ENCODE results near the gene NHSL2.
A peak's percentile ranks its signal among the peaks of the same experiment; 100 is the strongest.
"Not testable (repeated sequence)": the region's sequence is repeated elsewhere in the genome, so short reads cannot be mapped to it uniquely, and the experiment has no call there.

NHSL2 gene

DNA sequence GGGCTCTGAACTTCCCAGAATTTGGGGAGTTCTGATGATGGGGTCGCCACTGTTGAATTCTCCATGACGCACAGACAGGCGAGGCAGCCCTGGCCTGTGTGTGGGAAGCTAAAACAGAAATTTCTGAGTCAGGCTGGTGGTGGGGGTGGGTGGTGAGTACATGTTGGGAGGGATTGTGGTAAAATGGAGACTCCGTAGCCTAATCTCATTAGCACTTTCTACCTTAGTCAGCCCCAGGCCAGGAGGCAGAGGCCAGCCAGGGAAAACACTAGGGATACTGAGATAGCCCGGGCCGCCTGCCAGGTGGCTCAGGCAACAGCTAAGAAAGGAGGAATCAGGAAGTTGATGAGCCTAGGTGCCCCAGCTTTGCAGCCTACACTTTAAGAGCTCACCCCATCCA lies 39.3 kb upstream of the NHSL2 start:
- Histone ChIP-seq H2BK120ac (ENCODE audit: low read depth, low read length) (no peak overlapping the region), H3K4ac (ENCODE audit: low read length) (no peak overlapping the region), H3K14ac (ENCODE audit: low read length) (no peak overlapping the region), H3K18ac (ENCODE audit: low read length) (peak overlapping the region; percentile 76), H3K9me3 (replicated peaks in 1 of 2; ENCODE audit: control insufficient read depth in 2 of 2, insufficient read depth in 1 of 2, low read depth in 1 of 2, low read length in 2 of 2) (no peaks in the 10 kb centered on the region), H3K36me3 (replicated peaks in 1 of 2; ENCODE audit: control insufficient read depth in 2 of 2, insufficient read depth in 2 of 2, low read length in 2 of 2) (no peaks in the 10 kb centered on the region), H3K9ac (ENCODE audit: low read depth, low read length, poor library complexity) (peak overlapping the region; percentile 21), H3K4me3 (ENCODE audit: low read length in 2 of 2) (no peak overlapping the region), H3K27me3 (ENCODE audit: control insufficient read depth in 3 of 3, insufficient read depth in 3 of 3, low read depth in 1 of 3, low read length in 3 of 3) (peaks cover 0 to 9% (median 0%) of the 10 kb centered on the region in 3 experiments), H2AK5ac (ENCODE audit: low read depth, low read length) (no peak overlapping the region), H3K4me1 (ENCODE audit: control insufficient read depth in 2 of 2, insufficient read depth in 1 of 2, low read depth in 1 of 2, low read length in 2 of 2) (peaks cover 0 to 2% of the 10 kb centered on the region in 2 donors), H2BK12ac (ENCODE audit: low read length) (no peak overlapping the region), H3K4me2 (ENCODE audit: insufficient read depth, low read length, poor library complexity, severe bottlenecking) (no peak overlapping the region), H2BK5ac (ENCODE audit: low read length) (no peak overlapping the region), H4K8ac (ENCODE audit: low read depth, low read length) (no peak overlapping the region), H3K79me1 (ENCODE audit: low read depth, low read length) (no peaks in the 10 kb centered on the region), H2BK15ac (ENCODE audit: low read length) (no peak overlapping the region), H3K23ac (ENCODE audit: low read depth, low read length, poor library complexity) (no peak overlapping the region), H2AFZ (ENCODE audit: low read length) (no peak overlapping the region), H3K27ac (replicated peaks; ENCODE audit: low read length) (no peak overlapping the region), H4K91ac (ENCODE audit: low read depth, low read length, poor library complexity) (no peak overlapping the region)
- no peak for DNase-seq (ENCODE audit: low spot score)
- no CpG with 5 or more reads among the region's 6 CpGs for WGBS, 2 donors (ENCODE audit: extremely low coverage in 2 of 2, insufficient read length in 2 of 2, insufficient replicate concordance in 1 of 2)

DNA sequence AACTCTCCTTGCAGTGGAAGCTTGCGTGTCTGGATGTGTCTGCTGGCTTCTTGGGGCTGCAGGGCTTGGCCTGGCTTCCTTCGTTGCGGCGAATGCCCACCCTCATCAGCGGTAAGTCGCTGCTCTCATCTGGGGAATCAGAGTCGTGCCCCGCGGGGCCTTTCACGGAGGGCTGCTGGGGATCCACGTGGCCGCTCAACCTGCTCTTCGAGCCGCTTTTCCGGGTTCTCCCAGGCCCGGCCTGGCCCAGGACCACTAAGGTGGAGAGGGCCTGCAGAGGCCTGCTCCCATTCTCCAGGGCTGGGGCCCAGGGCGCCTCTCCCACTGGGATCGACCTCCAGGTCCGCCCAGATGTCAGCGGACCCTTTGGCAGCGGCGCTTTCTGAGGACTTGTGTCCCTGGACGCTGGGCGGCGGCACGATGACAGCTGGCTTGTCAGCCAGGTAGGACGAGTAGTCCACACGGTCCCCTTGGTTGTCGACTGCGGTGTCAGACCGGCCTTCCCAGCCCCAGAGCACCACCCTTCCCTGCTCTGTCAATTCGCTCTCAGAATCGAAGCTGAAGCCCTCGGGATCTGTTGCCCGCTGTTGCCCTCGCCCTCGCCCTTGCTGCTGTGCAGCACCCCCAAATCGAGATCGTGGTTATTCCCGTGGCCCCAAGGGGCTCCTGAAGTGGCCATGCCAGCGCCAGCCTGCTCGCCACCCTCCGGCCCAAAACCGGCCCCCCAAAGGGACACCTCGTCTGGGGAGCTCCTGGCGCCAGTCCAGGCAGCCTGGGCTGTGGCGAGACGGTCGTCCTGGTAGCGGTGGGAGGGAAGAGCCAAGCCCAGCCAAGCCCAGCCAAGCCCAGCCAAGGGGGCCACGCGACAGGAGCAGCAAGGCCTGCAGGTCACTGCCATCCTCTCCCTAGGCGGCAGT lies 37.8 kb upstream of the NHSL2 start:
- Histone ChIP-seq H3K4me3 (ENCODE audit: low read length in 2 of 2) (no peak overlapping the region), H2BK12ac (ENCODE audit: low read length) (no peak overlapping the region), H3K27ac (replicated peaks; ENCODE audit: low read length) (no peak overlapping the region), H3K79me1 (ENCODE audit: low read depth, low read length) (no peaks in the 10 kb centered on the region), H2AK5ac (ENCODE audit: low read depth, low read length) (peak overlapping the region; percentile 21), H3K9ac (ENCODE audit: low read depth, low read length, poor library complexity) (no peak overlapping the region), H3K27me3 (ENCODE audit: control insufficient read depth in 3 of 3, insufficient read depth in 3 of 3, low read depth in 1 of 3, low read length in 3 of 3) (peaks cover 0 to 4% (median 0%) of the 10 kb centered on the region in 3 experiments), H3K23ac (ENCODE audit: low read depth, low read length, poor library complexity) (no peak overlapping the region), H2AFZ (ENCODE audit: low read length) (no peak overlapping the region), H3K4ac (ENCODE audit: low read length) (no peak overlapping the region), H3K4me2 (ENCODE audit: insufficient read depth, low read length, poor library complexity, severe bottlenecking) (no peak overlapping the region), H4K91ac (ENCODE audit: low read depth, low read length, poor library complexity) (no peak overlapping the region), H3K9me3 (replicated peaks in 1 of 2; ENCODE audit: control insufficient read depth in 2 of 2, insufficient read depth in 1 of 2, low read depth in 1 of 2, low read length in 2 of 2) (no peaks in the 10 kb centered on the region), H3K18ac (ENCODE audit: low read length) (no peak overlapping the region), H3K4me1 (ENCODE audit: control insufficient read depth in 2 of 2, insufficient read depth in 1 of 2, low read depth in 1 of 2, low read length in 2 of 2) (peaks cover 0 to 2% of the 10 kb centered on the region in 2 donors), H4K8ac (ENCODE audit: low read depth, low read length) (peak overlapping the region; percentile 43), H3K36me3 (replicated peaks in 1 of 2; ENCODE audit: control insufficient read depth in 2 of 2, insufficient read depth in 2 of 2, low read length in 2 of 2) (no peaks in the 10 kb centered on the region), H2BK120ac (ENCODE audit: low read depth, low read length) (no peak overlapping the region), H2BK15ac (ENCODE audit: low read length) (no peak overlapping the region), H2BK5ac (ENCODE audit: low read length) (no peak overlapping the region), H3K14ac (ENCODE audit: low read length) (no peak overlapping the region)
- WGBS, 2 donors (ENCODE audit: extremely low coverage in 2 of 2, insufficient read length in 2 of 2, insufficient replicate concordance in 1 of 2) = no CpG with 5 or more reads among the region's 53 CpGs
- DNase-seq (ENCODE audit: low spot score) = no peak

DNA sequence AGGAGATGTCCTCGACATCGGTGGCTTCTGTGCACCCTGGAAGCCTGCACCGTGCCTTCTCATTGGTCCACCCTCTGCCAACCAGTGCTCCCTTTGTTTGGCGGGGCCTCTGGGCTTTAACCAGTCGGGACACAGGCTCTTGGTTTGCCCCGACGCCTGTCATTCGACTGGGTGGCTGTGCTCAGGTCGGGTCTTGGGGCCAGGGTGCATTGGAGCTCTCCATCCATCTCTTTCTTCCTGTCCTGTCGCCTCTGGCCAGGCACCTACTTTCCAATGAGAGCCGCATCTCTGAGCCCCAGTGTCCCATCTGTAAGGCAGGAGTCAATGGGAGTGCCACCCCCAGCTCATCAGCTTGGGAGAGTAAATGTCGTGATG lies 37.2 kb upstream of the NHSL2 start:
- Histone ChIP-seq H3K36me3 (replicated peaks in 1 of 2; ENCODE audit: control insufficient read depth in 2 of 2, insufficient read depth in 2 of 2, low read length in 2 of 2) (no peaks in the 10 kb centered on the region), H3K9me3 (replicated peaks in 1 of 2; ENCODE audit: control insufficient read depth in 2 of 2, insufficient read depth in 1 of 2, low read depth in 1 of 2, low read length in 2 of 2) (no peaks in the 10 kb centered on the region), H3K27ac (replicated peaks; ENCODE audit: low read length) (no peak overlapping the region), H2BK15ac (ENCODE audit: low read length) (no peak overlapping the region), H3K4ac (ENCODE audit: low read length) (no peak overlapping the region), H3K14ac (ENCODE audit: low read length) (no peak overlapping the region), H3K79me1 (ENCODE audit: low read depth, low read length) (no peaks in the 10 kb centered on the region), H3K4me3 (ENCODE audit: low read length in 2 of 2) (no peak overlapping the region), H3K18ac (ENCODE audit: low read length) (no peak overlapping the region), H2AK5ac (ENCODE audit: low read depth, low read length) (peak overlapping the region; percentile 21), H3K9ac (ENCODE audit: low read depth, low read length, poor library complexity) (no peak overlapping the region), H2BK120ac (ENCODE audit: low read depth, low read length) (no peak overlapping the region), H2AFZ (ENCODE audit: low read length) (no peak overlapping the region), H2BK5ac (ENCODE audit: low read length) (no peak overlapping the region), H2BK12ac (ENCODE audit: low read length) (no peak overlapping the region), H3K27me3 (ENCODE audit: control insufficient read depth in 3 of 3, insufficient read depth in 3 of 3, low read depth in 1 of 3, low read length in 3 of 3) (peaks cover 0 to 4% (median 0%) of the 10 kb centered on the region in 3 experiments), H3K23ac (ENCODE audit: low read depth, low read length, poor library complexity) (no peak overlapping the region), H4K91ac (ENCODE audit: low read depth, low read length, poor library complexity) (no peak overlapping the region), H3K4me2 (ENCODE audit: insufficient read depth, low read length, poor library complexity, severe bottlenecking) (no peak overlapping the region), H4K8ac (ENCODE audit: low read depth, low read length) (peak overlapping the region; percentile 43), H3K4me1 (ENCODE audit: control insufficient read depth in 2 of 2, insufficient read depth in 1 of 2, low read depth in 1 of 2, low read length in 2 of 2) (peaks cover 0 to 2% of the 10 kb centered on the region in 2 donors)
- no peak for DNase-seq (ENCODE audit: low spot score)
- WGBS, 2 donors (ENCODE audit: extremely low coverage in 2 of 2, insufficient read length in 2 of 2, insufficient replicate concordance in 1 of 2) = no CpG with 5 or more reads among the region's 12 CpGs

DNA sequence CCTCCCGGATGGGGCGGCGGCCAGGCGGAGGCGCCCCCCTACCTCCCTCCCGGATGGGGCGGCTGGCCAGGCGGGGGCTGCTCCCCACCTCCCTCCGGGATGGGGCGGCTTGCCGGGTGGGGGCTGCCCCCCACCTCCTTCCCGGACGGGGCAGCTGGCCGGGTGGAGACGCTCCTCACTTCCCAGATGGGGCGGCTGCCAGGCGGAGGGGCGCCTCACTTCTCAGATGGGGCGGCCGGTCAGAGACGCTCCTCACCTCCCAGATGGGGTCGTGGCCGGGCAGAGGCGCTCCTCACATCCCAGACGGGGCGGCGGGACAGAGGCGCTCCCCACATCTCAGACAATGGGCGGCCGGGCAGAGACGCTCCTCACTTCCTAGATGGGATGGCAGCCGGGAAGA lies 33.8 kb upstream of the NHSL2 start:
- not testable (repeated sequence) for H3K4me2 ChIP-seq (ENCODE audit: insufficient read depth, low read length, poor library complexity, severe bottlenecking); H3K4me3 ChIP-seq (ENCODE audit: low read length in 2 of 2); H2AK5ac ChIP-seq (ENCODE audit: low read depth, low read length); H3K4me1 ChIP-seq (ENCODE audit: control insufficient read depth in 2 of 2, insufficient read depth in 1 of 2, low read depth in 1 of 2, low read length in 2 of 2); H3K4ac ChIP-seq (ENCODE audit: low read length); H3K9me3 ChIP-seq (replicated peaks in 1 of 2; ENCODE audit: control insufficient read depth in 2 of 2, insufficient read depth in 1 of 2, low read depth in 1 of 2, low read length in 2 of 2); H4K8ac ChIP-seq (ENCODE audit: low read depth, low read length); H2AFZ ChIP-seq (ENCODE audit: low read length); H3K14ac ChIP-seq (ENCODE audit: low read length); H3K36me3 ChIP-seq (replicated peaks in 1 of 2; ENCODE audit: control insufficient read depth in 2 of 2, insufficient read depth in 2 of 2, low read length in 2 of 2); H4K91ac ChIP-seq (ENCODE audit: low read depth, low read length, poor library complexity); H3K79me1 ChIP-seq (ENCODE audit: low read depth, low read length); H3K27me3 ChIP-seq (ENCODE audit: control insufficient read depth in 3 of 3, insufficient read depth in 3 of 3, low read depth in 1 of 3, low read length in 3 of 3); H2BK120ac ChIP-seq (ENCODE audit: low read depth, low read length); H2BK15ac ChIP-seq (ENCODE audit: low read length); DNase-seq (ENCODE audit: low spot score); H2BK5ac ChIP-seq (ENCODE audit: low read length); H3K18ac ChIP-seq (ENCODE audit: low read length); H3K9ac ChIP-seq (ENCODE audit: low read depth, low read length, poor library complexity); H3K23ac ChIP-seq (ENCODE audit: low read depth, low read length, poor library complexity); H2BK12ac ChIP-seq (ENCODE audit: low read length); H3K27ac ChIP-seq (replicated peaks; ENCODE audit: low read length)
- no CpG with 5 or more reads among the region's 32 CpGs for WGBS, 2 donors (ENCODE audit: extremely low coverage in 2 of 2, insufficient read length in 2 of 2, insufficient replicate concordance in 1 of 2)
